ENCODE measurements around the gene TKFC.
A peak's percentile ranks its signal among the peaks of the same experiment; 100 is the strongest.
"Not testable (repeated sequence)": the region's sequence is repeated elsewhere in the genome, so short reads cannot be mapped to it uniquely, and the experiment has no call there.

Gene TKFC

DNA sequence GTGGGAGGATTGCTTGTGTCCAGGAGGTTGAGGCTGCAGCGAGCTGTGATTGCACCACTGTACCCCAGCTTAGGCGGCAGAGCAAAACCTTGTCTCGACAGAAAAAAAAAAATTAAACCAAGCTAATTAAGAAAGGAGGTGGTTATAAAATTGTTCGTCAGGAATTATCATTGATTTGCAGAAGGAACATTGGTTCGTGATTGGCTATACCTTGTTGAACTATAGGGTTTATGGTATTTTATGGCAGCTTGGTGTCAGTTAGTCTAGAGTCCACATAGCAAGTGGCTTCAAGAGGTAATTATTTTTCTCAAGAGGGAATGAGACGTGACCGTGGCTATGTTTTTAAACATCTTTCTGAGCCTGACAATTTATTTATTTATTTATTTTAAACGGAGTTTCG lies 47.9 kb downstream of the TKFC start:
- Histone ChIP-seq H3K9ac (ENCODE audit: low read depth in 1 of 2, low read length in 2 of 2) (no peak overlapping the region), H3K9me3 (ENCODE audit: control insufficient read depth in 2 of 2, low read length in 2 of 2) (no peaks in the 10 kb centered on the region), H3K4me3 (ENCODE audit: low read length in 2 of 2) (no peak overlapping the region), H3K27ac (ENCODE audit: low read depth in 2 of 2, low read length in 2 of 2) (no peak overlapping the region), H3K27me3 (ENCODE audit: control insufficient read depth in 2 of 2, insufficient read depth in 2 of 2, low read length in 2 of 2) (no peaks in the 10 kb centered on the region), H3K4me1 (ENCODE audit: control insufficient read depth in 2 of 2, insufficient read depth in 2 of 2, low read length in 2 of 2) (peaks cover 2 to 5% of the 10 kb centered on the region in 2 donors), H3K36me3 (ENCODE audit: control insufficient read depth in 2 of 2, insufficient read depth in 2 of 2, low read length in 2 of 2) (no peaks in the 10 kb centered on the region)

DNA sequence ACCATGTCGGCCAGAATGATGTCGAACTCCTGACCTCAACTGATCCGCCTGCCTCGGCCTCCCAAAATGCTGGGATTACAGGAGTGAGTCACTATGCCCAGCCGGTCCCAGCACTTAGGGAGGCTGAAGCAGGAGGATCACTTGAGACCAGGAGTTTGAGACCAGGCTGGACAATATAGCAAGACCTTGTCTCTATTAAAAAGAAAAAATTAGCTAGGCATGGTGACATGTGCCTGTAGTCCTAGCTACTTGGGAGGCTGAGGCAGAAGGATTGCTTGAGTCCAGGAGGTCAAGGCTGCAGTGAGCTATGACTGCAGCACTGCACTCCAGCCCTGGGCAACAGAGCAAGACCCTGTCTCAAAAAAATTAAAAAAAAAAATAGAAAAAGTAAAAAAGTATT lies 50.8 kb downstream of the TKFC start:
- not testable (repeated sequence) for H3K27ac ChIP-seq (ENCODE audit: low read depth in 2 of 2, low read length in 2 of 2); H3K4me3 ChIP-seq (ENCODE audit: low read length in 2 of 2); H3K9me3 ChIP-seq (ENCODE audit: control insufficient read depth in 2 of 2, low read length in 2 of 2); H3K36me3 ChIP-seq (ENCODE audit: control insufficient read depth in 2 of 2, insufficient read depth in 2 of 2, low read length in 2 of 2); H3K9ac ChIP-seq (ENCODE audit: low read depth in 1 of 2, low read length in 2 of 2); H3K27me3 ChIP-seq (ENCODE audit: control insufficient read depth in 2 of 2, insufficient read depth in 2 of 2, low read length in 2 of 2); H3K4me1 ChIP-seq (ENCODE audit: control insufficient read depth in 2 of 2, insufficient read depth in 2 of 2, low read length in 2 of 2)

GRCh38 chr11:61384271-61385242 lies 51.5 kb downstream of the TKFC start:
- no peak overlapping the region for H3K27ac ChIP-seq (ENCODE audit: low read depth in 2 of 2, low read length in 2 of 2)
- H3K9ac ChIP-seq (ENCODE audit: low read depth in 1 of 2, low read length in 2 of 2) = no peak overlapping the region
- H3K27me3 ChIP-seq (ENCODE audit: control insufficient read depth in 2 of 2, insufficient read depth in 2 of 2, low read length in 2 of 2) = no peaks in the 10 kb centered on the region
- H3K4me1 ChIP-seq (ENCODE audit: control insufficient read depth in 2 of 2, insufficient read depth in 2 of 2, low read length in 2 of 2) = peaks cover 2 to 5% of the 10 kb centered on the region in 2 donors
- H3K36me3 ChIP-seq (ENCODE audit: control insufficient read depth in 2 of 2, insufficient read depth in 2 of 2, low read length in 2 of 2) = no peaks in the 10 kb centered on the region
- no peak overlapping the region for H3K4me3 ChIP-seq (ENCODE audit: low read length in 2 of 2)
- H3K9me3 ChIP-seq (ENCODE audit: control insufficient read depth in 2 of 2, low read length in 2 of 2) = no peaks in the 10 kb centered on the region

DNA sequence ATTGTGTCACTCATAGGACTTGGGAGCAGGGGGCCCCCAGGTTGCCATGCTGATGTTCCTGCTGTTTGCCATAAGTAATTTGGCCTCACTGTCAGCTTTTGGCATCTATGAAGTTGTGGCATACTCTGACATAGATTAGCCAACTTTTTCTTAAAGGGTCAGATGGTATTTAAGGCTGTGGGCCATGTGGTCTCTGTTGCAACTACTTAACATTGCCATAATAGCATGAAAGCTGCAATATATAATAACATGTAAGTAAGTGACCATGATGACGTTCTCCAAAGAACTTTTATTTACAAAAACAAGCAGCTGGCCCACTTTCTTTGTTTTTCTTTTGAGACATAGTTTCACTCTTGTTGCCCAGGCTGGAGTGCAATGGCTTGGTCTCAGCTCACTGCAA lies 57.1 kb downstream of the TKFC start:
- H3K4me3 ChIP-seq (ENCODE audit: low read length in 2 of 2) = no peak overlapping the region
- peaks cover 7 to 15% of the 10 kb centered on the region in 2 donors for H3K4me1 ChIP-seq (ENCODE audit: control insufficient read depth in 2 of 2, insufficient read depth in 2 of 2, low read length in 2 of 2)
- H3K36me3 ChIP-seq (ENCODE audit: control insufficient read depth in 2 of 2, insufficient read depth in 2 of 2, low read length in 2 of 2) = peaks cover 0 to 4% of the 10 kb centered on the region in 2 donors
- no peaks in the 10 kb centered on the region for H3K9me3 ChIP-seq (ENCODE audit: control insufficient read depth in 2 of 2, low read length in 2 of 2)
- H3K27ac ChIP-seq (ENCODE audit: low read depth in 2 of 2, low read length in 2 of 2) = no peak overlapping the region
- H3K27me3 ChIP-seq (ENCODE audit: control insufficient read depth in 2 of 2, insufficient read depth in 2 of 2, low read length in 2 of 2) = no peaks in the 10 kb centered on the region
- no peak overlapping the region for H3K9ac ChIP-seq (ENCODE audit: low read depth in 1 of 2, low read length in 2 of 2)

DNA sequence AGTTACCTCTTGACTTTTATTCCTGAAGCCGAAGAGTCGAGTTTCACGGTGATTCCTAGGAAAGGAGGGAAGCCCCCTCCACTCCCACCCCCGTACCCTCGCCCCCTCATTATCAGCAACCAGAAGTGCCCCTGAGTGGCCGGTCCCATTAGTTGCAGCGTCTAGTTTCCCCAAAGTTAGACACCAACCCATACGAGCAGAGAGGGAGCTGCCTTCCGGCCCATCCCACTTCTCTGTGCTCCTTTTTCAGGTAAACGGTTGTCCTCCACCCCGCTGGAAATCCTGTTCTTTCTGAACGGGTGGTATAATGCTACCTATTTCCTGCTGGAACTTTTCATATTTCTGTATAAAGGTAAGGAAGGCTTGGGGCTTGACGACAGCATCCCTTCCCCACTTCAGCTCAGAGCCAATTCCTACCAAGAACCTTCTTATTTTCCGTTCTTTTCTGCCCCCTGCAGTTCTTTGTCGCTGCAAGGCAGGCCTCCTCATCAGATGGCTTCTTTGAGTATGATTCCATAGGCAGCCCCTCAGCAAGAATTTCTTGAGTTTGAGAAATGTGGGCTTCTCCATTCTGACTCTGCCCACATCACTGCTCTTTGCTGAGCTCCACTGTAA lies 60.1 kb downstream of the TKFC start:
- H3K9ac ChIP-seq (ENCODE audit: low read depth in 1 of 2, low read length in 2 of 2) = peak overlapping the region; percentile 72 to 94
- H3K9me3 ChIP-seq (ENCODE audit: control insufficient read depth in 2 of 2, low read length in 2 of 2) = no peaks in the 10 kb centered on the region
- H3K36me3 ChIP-seq (ENCODE audit: control insufficient read depth in 2 of 2, insufficient read depth in 2 of 2, low read length in 2 of 2) = peaks cover 7 to 16% of the 10 kb centered on the region in 2 donors
- no peaks in the 10 kb centered on the region for H3K27me3 ChIP-seq (ENCODE audit: control insufficient read depth in 2 of 2, insufficient read depth in 2 of 2, low read length in 2 of 2)
- peaks cover 7 to 10% of the 10 kb centered on the region in 2 donors for H3K4me1 ChIP-seq (ENCODE audit: control insufficient read depth in 2 of 2, insufficient read depth in 2 of 2, low read length in 2 of 2)
- H3K4me3 ChIP-seq (ENCODE audit: low read length in 2 of 2) = peak overlapping the region; percentile 81 to 96
- H3K27ac ChIP-seq (ENCODE audit: low read depth in 2 of 2, low read length in 2 of 2) = peak overlapping the region; percentile 79 to 86
